PC-3 (cell line): ENCODE measurements around the gene SCRT2.

Experiments used
- CTCF ChIP-seq: fragments of 300-600 bp; sonication (generic); conservative IDR thresholded peaks from 2 replicates; pipeline ENCODE4 v1.5.1; 2017; ENCODE audit warnings: antibody characterized with exemption, low read depth, mild to moderate bottlenecking, low read length
- EZH2 ChIP-seq: fragments of 300-600 bp; sonication (generic); IDR thresholded peaks from one replicate; pipeline ENCODE4 v1.6.1; 2017; ENCODE audit warnings: antibody characterized with exemption, mild to moderate bottlenecking, low read length; ENCODE audit not compliant: unreplicated experiment
- EZH2phosphoT487 ChIP-seq: fragments of 300-600 bp; sonication (generic); IDR thresholded peaks from 2 replicates; pipeline ENCODE4 v1.6.1; 2018; ENCODE audit warnings: mild to moderate bottlenecking, antibody characterized with exemption, low read length, borderline replicate concordance

- TF ChIP-seq CTCF (no peak), EZH2 (no peak), EZH2phosphoT487 (no peak)
Measured at GRCh38 chr20:723756-724155, 48.2 kb upstream of the SCRT2 start.
